ENCODE results near the gene ADAM30. TPM values are rescaled to one million over a fixed set of nuclear protein-coding genes. Genes with fewer than 3 reads are reported as not detected.

Gene ADAM30
- total RNA-seq, 1 experiment from 2014 or later, result not detected

DNA sequence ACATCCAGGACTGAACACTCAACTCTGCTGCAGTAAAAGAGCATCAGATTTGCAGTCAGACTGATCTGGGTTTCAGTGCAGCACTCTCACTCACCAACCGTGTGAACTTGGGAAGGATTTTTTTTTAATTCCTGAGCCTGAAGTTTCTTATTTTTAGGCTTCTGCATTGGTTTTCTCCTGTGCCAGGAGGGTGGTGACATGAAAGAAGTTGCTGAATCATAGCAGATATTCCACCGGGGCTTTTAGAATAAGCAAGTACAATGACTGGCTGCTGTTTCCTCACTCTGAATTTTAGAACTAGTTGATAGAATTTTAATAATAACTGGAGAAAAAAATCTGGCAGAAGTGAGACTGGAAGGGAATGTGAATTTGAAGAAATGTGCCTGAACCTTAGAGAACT is 11.6 kb downstream of the ADAM30 start:
- POLR2A ChIA-PET (ENCODE audit: unreplicated experiment), result no interaction called here
- no peak overlapping the region for H3K4me3 ChIP-seq (ENCODE audit: low read length)
- no peaks in the 10 kb centered on the region for H3K27me3 ChIP-seq (ENCODE audit: low read length)
- BruUV-seq (replicated peaks), result no TSS peak
- no peak overlapping the region for H3K4me2 ChIP-seq (ENCODE audit: low read length)
- H3K27ac ChIP-seq (ENCODE audit: low read length), result no peak overlapping the region
- H3K9me2 ChIP-seq (replicated peaks; ENCODE audit: low read length), result no peaks in the 10 kb centered on the region
- H3K4me1 ChIP-seq (ENCODE audit: insufficient read depth, low read length), result no peaks in the 10 kb centered on the region
- no peaks in the 10 kb centered on the region for H3F3A ChIP-seq (ENCODE audit: low read length, unreplicated experiment)
- TF ChIP-seq EZH2 (IDR thresholded peaks at IDR 0.05; ENCODE audit: low read length, unreplicated experiment) (no peak), EZH2phosphoT487 (IDR thresholded peaks at IDR 0.05; ENCODE audit: borderline replicate concordance, low read length) (no peak)
- TF ChIP-seq, protein P1, sequence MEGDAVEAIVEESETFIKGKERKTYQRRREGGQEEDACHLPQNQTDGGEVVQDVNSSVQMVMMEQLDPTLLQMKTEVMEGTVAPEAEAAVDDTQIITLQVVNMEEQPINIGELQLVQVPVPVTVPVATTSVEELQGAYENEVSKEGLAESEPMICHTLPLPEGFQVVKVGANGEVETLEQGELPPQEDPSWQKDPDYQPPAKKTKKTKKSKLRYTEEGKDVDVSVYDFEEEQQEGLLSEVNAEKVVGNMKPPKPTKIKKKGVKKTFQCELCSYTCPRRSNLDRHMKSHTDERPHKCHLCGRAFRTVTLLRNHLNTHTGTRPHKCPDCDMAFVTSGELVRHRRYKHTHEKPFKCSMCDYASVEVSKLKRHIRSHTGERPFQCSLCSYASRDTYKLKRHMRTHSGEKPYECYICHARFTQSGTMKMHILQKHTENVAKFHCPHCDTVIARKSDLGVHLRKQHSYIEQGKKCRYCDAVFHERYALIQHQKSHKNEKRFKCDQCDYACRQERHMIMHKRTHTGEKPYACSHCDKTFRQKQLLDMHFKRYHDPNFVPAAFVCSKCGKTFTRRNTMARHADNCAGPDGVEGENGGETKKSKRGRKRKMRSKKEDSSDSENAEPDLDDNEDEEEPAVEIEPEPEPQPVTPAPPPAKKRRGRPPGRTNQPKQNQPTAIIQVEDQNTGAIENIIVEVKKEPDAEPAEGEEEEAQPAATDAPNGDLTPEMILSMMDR (conservative IDR thresholded peaks at IDR 0.05; ENCODE audit: low read depth, low read length), result no peak
- DNase-seq (no peak), ATAC-seq (no peak)
- H3K36me3 ChIP-seq (ENCODE audit: low read depth, low read length), result no peaks in the 10 kb centered on the region
- no peaks in the 10 kb centered on the region for H4K20me1 ChIP-seq (ENCODE audit: low read length)
- intact Hi-C loops (cut with micrococcal nuclease), result no loop called here
- H3K9me3 ChIP-seq (ENCODE audit: low read length), result no peaks in the 10 kb centered on the region
- CTCF ChIA-PET, result no interaction called here
- H3K79me2 ChIP-seq (ENCODE audit: low read length), result no peaks in the 10 kb centered on the region
- no peak overlapping the region for H2AFZ ChIP-seq (ENCODE audit: low read length)
- no peak overlapping the region for H3K9ac ChIP-seq (ENCODE audit: low read length)

DNA sequence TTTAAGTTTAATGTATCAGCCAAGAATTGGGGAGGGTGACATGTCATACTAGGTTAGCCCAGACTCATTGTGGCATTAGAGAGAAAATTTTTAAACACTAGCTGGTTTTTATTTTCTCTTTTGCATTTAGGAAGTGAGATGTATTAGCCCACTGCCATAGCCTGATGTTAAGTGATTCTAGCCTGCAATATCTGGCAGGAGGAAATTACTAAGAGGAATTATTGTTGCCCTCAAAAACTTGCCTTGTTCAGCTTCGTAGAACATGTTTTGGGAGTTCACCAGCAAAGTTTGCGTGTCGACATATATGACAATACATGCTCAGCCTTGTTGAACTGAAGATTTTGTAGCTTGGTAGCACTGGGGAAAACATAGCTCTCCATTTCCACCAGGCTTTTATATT is 12.5 kb downstream of the ADAM30 start:
- CTCF ChIA-PET, result no interaction called here

DNA sequence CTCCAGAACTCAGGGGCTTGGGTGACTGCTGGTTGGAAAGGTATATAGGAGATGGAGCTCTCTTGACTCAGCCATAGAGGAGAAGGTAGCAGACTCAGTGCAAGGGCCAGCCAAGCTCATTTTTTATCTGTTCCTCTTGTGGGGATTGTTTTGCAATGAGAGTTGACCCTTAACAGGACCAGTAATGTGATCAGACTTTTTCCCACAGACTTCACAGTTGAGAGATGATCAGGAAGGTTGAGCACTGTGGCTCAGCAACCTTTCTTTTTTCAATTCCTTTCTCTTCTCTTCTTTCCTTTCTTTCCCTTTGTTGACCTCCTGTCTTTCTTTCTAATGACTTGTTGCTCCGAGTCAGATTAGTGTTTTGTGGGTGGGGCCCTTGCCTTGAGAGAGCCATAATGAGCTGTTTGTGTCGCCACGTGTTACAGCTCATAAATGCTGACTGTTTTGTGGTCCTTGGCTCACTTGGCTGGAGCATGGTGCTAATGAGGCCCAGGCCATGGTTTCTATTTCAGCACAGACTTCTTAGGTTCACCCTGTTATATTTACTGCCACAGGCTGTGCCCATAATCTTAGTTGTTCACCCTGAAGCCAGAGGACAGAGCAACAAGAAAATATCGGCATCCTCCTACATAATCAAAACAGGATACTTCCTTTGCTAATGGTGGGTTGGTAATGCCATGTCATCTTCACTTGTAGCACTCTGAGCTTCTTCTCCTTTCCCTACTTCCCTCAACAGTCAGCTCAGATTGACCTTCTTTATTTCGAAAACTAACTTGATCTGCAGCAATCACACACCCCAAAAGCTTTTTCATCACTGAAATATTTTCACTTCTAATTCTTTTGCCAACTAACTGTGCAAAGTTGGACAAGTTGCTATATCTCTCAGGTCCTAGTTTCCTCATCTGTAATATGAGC is 13.9 kb downstream of the ADAM30 start:
- H3K27me3 ChIP-seq (ENCODE audit: low read length), result no peaks in the 10 kb centered on the region

More for the DNA sequence above, 12.5 kb downstream of the ADAM30 start:
- BruUV-seq (replicated peaks), result no TSS peak
- POLR2A ChIA-PET (ENCODE audit: unreplicated experiment), result no interaction called here
- Histone ChIP-seq H2AFZ (ENCODE audit: low read length) (no peak overlapping the region), H3F3A (ENCODE audit: low read length, unreplicated experiment) (no peaks in the 10 kb centered on the region), H3K36me3 (ENCODE audit: low read depth, low read length) (no peaks in the 10 kb centered on the region), H4K20me1 (ENCODE audit: low read length) (no peaks in the 10 kb centered on the region), H3K27ac (ENCODE audit: low read length) (no peak overlapping the region), H3K27me3 (ENCODE audit: low read length) (no peaks in the 10 kb centered on the region), H3K9ac (ENCODE audit: low read length) (no peak overlapping the region), H3K9me3 (ENCODE audit: low read length) (no peaks in the 10 kb centered on the region), H3K9me2 (replicated peaks; ENCODE audit: low read length) (no peaks in the 10 kb centered on the region), H3K4me1 (ENCODE audit: insufficient read depth, low read length) (no peaks in the 10 kb centered on the region), H3K4me2 (ENCODE audit: low read length) (no peak overlapping the region), H3K4me3 (ENCODE audit: low read length) (no peak overlapping the region), H3K79me2 (ENCODE audit: low read length) (no peaks in the 10 kb centered on the region)
- no peak for ATAC-seq
- no peak for TF ChIP-seq EZH2phosphoT487 (IDR thresholded peaks at IDR 0.05; ENCODE audit: borderline replicate concordance, low read length)
- no peak for DNase-seq
- intact Hi-C loops (cut with micrococcal nuclease), result no loop called here

More for the DNA sequence above, 13.9 kb downstream of the ADAM30 start:
- intact Hi-C loops (cut with micrococcal nuclease), result no loop called here
- POLR2A ChIA-PET (ENCODE audit: unreplicated experiment), result no interaction called here
- Histone ChIP-seq H3K9me3 (ENCODE audit: low read length) (no peaks in the 10 kb centered on the region), H3K4me3 (ENCODE audit: low read length) (no peak overlapping the region), H3K27ac (ENCODE audit: low read length) (no peak overlapping the region), H3K4me2 (ENCODE audit: low read length) (no peak overlapping the region), H4K20me1 (ENCODE audit: low read length) (no peaks in the 10 kb centered on the region), H3K79me2 (ENCODE audit: low read length) (no peaks in the 10 kb centered on the region), H3F3A (ENCODE audit: low read length, unreplicated experiment) (no peaks in the 10 kb centered on the region), H3K9ac (ENCODE audit: low read length) (no peak overlapping the region), H3K36me3 (ENCODE audit: low read depth, low read length) (no peaks in the 10 kb centered on the region), H3K9me2 (replicated peaks; ENCODE audit: low read length) (no peaks in the 10 kb centered on the region), H2AFZ (ENCODE audit: low read length) (no peak overlapping the region), H3K4me1 (ENCODE audit: insufficient read depth, low read length) (no peaks in the 10 kb centered on the region)
- ATAC-seq (no peak), DNase-seq (no peak)
- TF ChIP-seq, protein P1 (conservative IDR thresholded peaks at IDR 0.05; ENCODE audit: low read depth, low read length), result no peak
- TF ChIP-seq EZH2phosphoT487 (IDR thresholded peaks at IDR 0.05; ENCODE audit: borderline replicate concordance, low read length) (no peak), EZH2 (IDR thresholded peaks at IDR 0.05; ENCODE audit: low read length, unreplicated experiment) (no peak)
- CTCF ChIA-PET, result no interaction called here
- no TSS peak for BruUV-seq (replicated peaks)
